Keratinocyte (primary cell): Measurements from ENCODE around the gene SNCG.

Experiments used
- EZH2 ChIP-seq: IDR thresholded peaks from one replicate; pipeline ENCODE4 v1.6.1; 2012; ENCODE audit warnings: inconsistent platforms, mild to moderate bottlenecking, low read length, moderate library complexity
- TF ChIP-seq, protein P1 (sequence below), 3 experiments: IDR thresholded peaks in 1 of 3; conservative IDR thresholded peaks in 1 of 3; optimal IDR thresholded peaks in 1 of 3; 2 replicates in 2 of 3; 3 replicates in 1 of 3; pipeline versions ENCODE3 to v1.5.1; 2011; ENCODE audit warnings: low read length in 3 of 3, mild to moderate bottlenecking in 3 of 3, moderate library complexity in 2 of 3, control low read depth in 1 of 3, inconsistent platforms in 1 of 3; ENCODE audit not compliant: insufficient read depth in 2 of 3; ENCODE audit errors: extremely low read depth in 1 of 3

DNA sequence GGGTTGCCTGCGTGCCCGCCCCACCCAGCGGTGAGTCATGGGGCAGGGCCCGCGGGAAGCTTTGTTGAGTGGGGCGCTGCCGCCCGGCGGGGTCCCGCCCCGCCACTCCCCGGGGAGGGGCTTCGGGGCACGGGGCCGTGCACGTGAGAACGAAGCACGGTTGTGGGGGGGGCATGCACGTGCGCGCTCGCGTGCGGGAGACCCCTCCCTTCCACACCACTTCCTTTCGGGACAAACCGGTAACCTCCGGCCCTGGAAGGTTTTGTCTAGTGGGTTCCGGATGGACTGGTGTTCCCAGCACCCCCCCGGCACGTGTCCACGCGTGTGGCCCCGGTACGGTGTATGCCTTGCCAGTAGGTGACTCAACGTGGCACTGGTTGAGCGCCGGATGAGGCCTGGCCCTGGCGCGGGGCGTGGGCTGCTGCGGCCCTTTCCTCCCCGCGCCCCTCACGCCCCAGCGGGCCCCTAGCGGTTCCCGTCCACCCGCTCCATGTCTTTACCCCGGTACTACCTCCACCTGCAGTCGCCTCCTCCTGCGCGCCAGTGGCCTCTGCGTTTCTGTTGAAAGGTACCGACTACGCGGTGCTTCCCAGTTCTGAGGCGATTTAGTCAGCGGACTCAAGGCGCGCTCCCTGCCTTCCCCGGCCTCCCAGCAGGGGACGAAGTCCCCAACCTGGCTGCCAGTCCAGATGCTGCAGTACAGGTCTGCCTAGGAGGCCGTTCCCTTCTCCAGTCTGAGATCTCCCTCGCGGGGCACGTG, 13.0 kb downstream of the SNCG start:
- TF ChIP-seq, protein P1, sequence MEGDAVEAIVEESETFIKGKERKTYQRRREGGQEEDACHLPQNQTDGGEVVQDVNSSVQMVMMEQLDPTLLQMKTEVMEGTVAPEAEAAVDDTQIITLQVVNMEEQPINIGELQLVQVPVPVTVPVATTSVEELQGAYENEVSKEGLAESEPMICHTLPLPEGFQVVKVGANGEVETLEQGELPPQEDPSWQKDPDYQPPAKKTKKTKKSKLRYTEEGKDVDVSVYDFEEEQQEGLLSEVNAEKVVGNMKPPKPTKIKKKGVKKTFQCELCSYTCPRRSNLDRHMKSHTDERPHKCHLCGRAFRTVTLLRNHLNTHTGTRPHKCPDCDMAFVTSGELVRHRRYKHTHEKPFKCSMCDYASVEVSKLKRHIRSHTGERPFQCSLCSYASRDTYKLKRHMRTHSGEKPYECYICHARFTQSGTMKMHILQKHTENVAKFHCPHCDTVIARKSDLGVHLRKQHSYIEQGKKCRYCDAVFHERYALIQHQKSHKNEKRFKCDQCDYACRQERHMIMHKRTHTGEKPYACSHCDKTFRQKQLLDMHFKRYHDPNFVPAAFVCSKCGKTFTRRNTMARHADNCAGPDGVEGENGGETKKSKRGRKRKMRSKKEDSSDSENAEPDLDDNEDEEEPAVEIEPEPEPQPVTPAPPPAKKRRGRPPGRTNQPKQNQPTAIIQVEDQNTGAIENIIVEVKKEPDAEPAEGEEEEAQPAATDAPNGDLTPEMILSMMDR (optimal IDR thresholded peaks at IDR 0.05 in 1 of 3, IDR thresholded peaks at IDR 0.05 in 1 of 3, conservative IDR thresholded peaks at IDR 0.05 in 1 of 3; ENCODE audit: extremely low read depth in 1 of 3, insufficient read depth in 2 of 3, low read length in 3 of 3), result peak in 1 of 3 experiments; percentile 32
- no peak for TF ChIP-seq EZH2
